HG03103 (cell line): ENCODE results near the gene IFITM10.

Experiments used
- ATAC-seq: cut with Tn5 transposase; IDR thresholded peaks from one replicate; pipeline ENCODE4 v1.9.1; 2021; ENCODE audit warnings: low read depth; ENCODE audit not compliant: unreplicated experiment

The IFITM10 gene

GRCh38 chr11:1763796-1764661 lies 13.6 kb upstream of the IFITM10 start, which contains the start of gene CTSD:
TSS of gene CTSD (minus strand) at chr11:1763927. CDS start at chr11:1763859, 68 bp downstream.
- ATAC-seq = peak; percentile 70

GRCh38 chr11:1763336-1763795 lies 13.0 kb upstream of the IFITM10 start:
- ATAC-seq = peak; percentile 15

- no peak for ATAC-seq
Measured at GRCh38 chr11:1762537-1763302, 12.3 kb upstream of the IFITM10 start.

GRCh38 chr11:1761857-1762536 lies 11.6 kb upstream of the IFITM10 start:
- no peak for ATAC-seq

GRCh38 chr11:1761110-1761856 lies 10.9 kb upstream of the IFITM10 start:
- no peak for ATAC-seq

- ATAC-seq = no peak
Measured at GRCh38 chr11:1760351-1761109, 10.1 kb upstream of the IFITM10 start.

GRCh38 chr11:1759851-1760220 lies 9.4 kb upstream of the IFITM10 start:
- no peak for ATAC-seq

- no peak for ATAC-seq
Measured at GRCh38 chr11:1759151-1759850, 8.9 kb upstream of the IFITM10 start.

GRCh38 chr11:1758611-1759150 lies 8.3 kb upstream of the IFITM10 start:
- ATAC-seq = no peak

- no peak for ATAC-seq
Measured at GRCh38 chr11:1757861-1758610, 7.6 kb upstream of the IFITM10 start.

- no peak for ATAC-seq
Measured at GRCh38 chr11:1756791-1757771, 6.7 kb upstream of the IFITM10 start.

- ATAC-seq = no peak
Measured at GRCh38 chr11:1755692-1756561, 5.5 kb upstream of the IFITM10 start.

- no peak for ATAC-seq
Measured at GRCh38 chr11:1755344-1755691, 4.9 kb upstream of the IFITM10 start.

- no peak for ATAC-seq
Measured at GRCh38 chr11:1754376-1755150, 4.2 kb upstream of the IFITM10 start.

GRCh38 chr11:1753929-1754305 lies 3.5 kb upstream of the IFITM10 start:
- ATAC-seq = no peak
